Activated CD8-positive, alpha-beta T cell treated with anti-CD3 and anti-CD28 coated beads for 36 hours (primary cell): ENCODE results near the gene PTPN2. TPM values are rescaled to one million over a fixed set of nuclear protein-coding genes. Genes with fewer than 3 reads are reported as not detected.
"Not testable (repeated sequence)": the region's sequence is repeated elsewhere in the genome, so short reads cannot be mapped to it uniquely, and the experiment has no call there.

Experiments used
- ATAC-seq: fragments of 200-7000 bp; cut with Tn5 transposase; one replicate; pipeline ENCODE4 v1.10.0; 2021; ENCODE audit warnings: mild to moderate bottlenecking, moderate library complexity
- CTCF ChIA-PET: fragments of 350-600 bp; sonication (Branson Sonifier 250); formaldehyde crosslinking; loops from one replicate; lab custom pipeline; 2021; ENCODE audit warnings: antibody characterized with exemption; lab: Charles Lee
- POLR2A ChIA-PET: fragments of 350-600 bp; sonication (Branson Sonifier 250); formaldehyde crosslinking; loops from one replicate; lab custom pipeline; 2021; ENCODE audit warnings: antibody characterized with exemption; lab: Charles Lee
- DNase-seq: peaks from one replicate; pipeline ENCODE4 v3.0.0-alpha.2; 2020
- H3K27ac Mint-ChIP-seq: one replicate; pipeline ENCODE4 v1.8.0; 2021; ENCODE audit warnings: mild to moderate bottlenecking, mixed read lengths
- H3K27me3 Mint-ChIP-seq: one replicate; pipeline ENCODE4 v1.8.0; 2021; ENCODE audit warnings: mixed read lengths
- H3K36me3 Mint-ChIP-seq: one replicate; pipeline ENCODE4 v1.8.0; 2021; ENCODE audit warnings: low read depth, mixed read lengths
- H3K4me1 Mint-ChIP-seq: one replicate; pipeline ENCODE4 v1.8.0; 2021; ENCODE audit warnings: low read depth, mixed read lengths
- H3K4me3 Mint-ChIP-seq: one replicate; pipeline ENCODE4 v1.8.0; 2021; ENCODE audit warnings: mild to moderate bottlenecking, moderate library complexity, mixed read lengths
- H3K9me3 Mint-ChIP-seq: one replicate; pipeline ENCODE4 v1.8.0; 2021; ENCODE audit warnings: mixed read lengths
- CTCF ChIP-seq: fragments of 200-600 bp; IDR thresholded peaks from one replicate; pipeline ENCODE4 v1.8.0; 2022; ENCODE audit warnings: antibody characterized with exemption, mild to moderate bottlenecking
- intact Hi-C: fragments of 100-400 bp; cut with micrococcal nuclease; formaldehyde crosslinking; loops from one replicate; pipeline ENCODE4 v1.10.0; 2022
- total RNA-seq, 2 experiments: library from RNA; stranded (reverse); gene quantifications; one replicate each; pipeline ENCODE4 v1.2.3, GENCODE V29; 2021

The PTPN2 gene
- total RNA-seq, 2 experiments from 2014 or later = 50.8 to 55.8 TPM

GRCh38 chr18:12880541-12880910 lies 3.5 kb downstream of the PTPN2 start:
- no peak for TF ChIP-seq CTCF
- ATAC-seq = no peak
- Mint-ChIP-seq H3K27me3 (no peaks in the 10 kb centered on the region), H3K36me3 (peaks cover 17% of the 10 kb centered on the region), H3K4me1 (peaks cover 62% of the 10 kb centered on the region), H3K4me3 (peak overlapping the region; percentile 43), H3K9me3 (no peaks in the 10 kb centered on the region), H3K27ac (peak overlapping the region; percentile 65)
- POLR2A ChIA-PET = interaction anchor here (1.0 kb wide), 2 partner anchors 23 to 105 kb away, joined by 3 to 6 read pairs; no protein-coding TSS in a partner anchor
- intact Hi-C loops = loop anchor here (5.0 kb wide), 1 partner anchor 38 kb away; no protein-coding TSS in a partner anchor
- CTCF ChIA-PET = interaction anchor here (1.0 to 6.6 kb wide), 4 partner anchors 13 to 155 kb away, joined by 3 to 25 read pairs (median 11); no protein-coding TSS in a partner anchor
- no peak for DNase-seq

- Mint-ChIP-seq H3K36me3 (peaks cover 18% of the 10 kb centered on the region), H3K27me3 (no peaks in the 10 kb centered on the region), H3K4me3 (peak overlapping the region; percentile 43), H3K4me1 (peaks cover 58% of the 10 kb centered on the region), H3K9me3 (no peaks in the 10 kb centered on the region), H3K27ac (peak overlapping the region; percentile 65)
- ChIA-PET POLR2A (interaction anchor here (1.0 kb wide), 1 partner anchor 105 kb away, joined by 6 read pairs; no protein-coding TSS in a partner anchor), CTCF (interaction anchor here (0.8 to 6.6 kb wide), 6 partner anchors 12 to 154 kb away, joined by 3 to 25 read pairs (median 6); no protein-coding TSS in a partner anchor)
- no peak for DNase-seq
- intact Hi-C loops = loop anchor here (5.0 kb wide), 1 partner anchor 38 kb away; no protein-coding TSS in a partner anchor
- no peak for TF ChIP-seq CTCF
- no peak for ATAC-seq
These were observed 4.0 kb downstream of the PTPN2 start for GRCh38 chr18:12879840-12880540.

- DNase-seq, CTCF ChIA-PET, H3K27ac Mint-ChIP-seq, ATAC-seq, H3K9me3 Mint-ChIP-seq, H3K27me3 Mint-ChIP-seq, intact Hi-C loops, H3K4me3 Mint-ChIP-seq: not testable (repeated sequence)
- peaks cover 22% of the 10 kb centered on the region for H3K36me3 Mint-ChIP-seq
- peaks cover 37% of the 10 kb centered on the region for H3K4me1 Mint-ChIP-seq
- POLR2A ChIA-PET = interaction anchor here (1.9 kb wide), 1 partner anchor 11 kb away, joined by 9 read pairs; no protein-coding TSS in a partner anchor
These were observed 9.0 kb downstream of the PTPN2 start for GRCh38 chr18:12874992-12875391.

GRCh38 chr18:12873961-12874567 lies 10.0 kb downstream of the PTPN2 start:
- intact Hi-C loops, DNase-seq, H3K4me3 Mint-ChIP-seq, H3K27ac Mint-ChIP-seq, POLR2A ChIA-PET, CTCF ChIA-PET, ATAC-seq, H3K27me3 Mint-ChIP-seq, H3K9me3 Mint-ChIP-seq: not testable (repeated sequence)
- Mint-ChIP-seq H3K4me1 (peaks cover 28% of the 10 kb centered on the region), H3K36me3 (peaks cover 20% of the 10 kb centered on the region)

DNA sequence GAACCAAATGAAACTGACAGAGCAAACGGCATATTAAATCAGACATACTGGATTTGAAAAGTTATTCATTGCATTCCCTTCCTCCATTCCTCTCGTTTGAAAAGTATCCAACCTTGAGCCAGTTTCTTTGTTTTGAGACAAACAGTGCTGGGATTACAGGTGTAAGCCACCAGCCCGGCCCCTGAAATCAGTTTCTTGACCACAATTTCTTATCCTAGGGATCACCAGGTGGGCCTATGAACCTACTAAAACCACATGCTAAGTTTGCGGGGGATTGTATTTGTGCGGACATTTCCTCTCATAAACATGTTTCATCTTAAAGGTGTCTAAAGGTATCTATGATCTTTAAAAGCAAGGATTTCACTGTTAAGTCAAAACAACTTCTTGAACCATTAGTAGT lies 11.6 kb downstream of the PTPN2 start:
- Mint-ChIP-seq H3K4me1 (peaks cover 29% of the 10 kb centered on the region), H3K36me3 (peaks cover 25% of the 10 kb centered on the region), H3K9me3 (no peaks in the 10 kb centered on the region), H3K27me3 (no peaks in the 10 kb centered on the region), H3K4me3 (no peak overlapping the region), H3K27ac (peak overlapping the region; percentile 59)
- TF ChIP-seq CTCF = no peak
- ATAC-seq = no peak
- ChIA-PET CTCF (no interaction called here), POLR2A (interaction anchor here (1.6 kb wide), 1 partner anchor 11 kb away, joined by 5 read pairs; no protein-coding TSS in a partner anchor)
- no peak for DNase-seq
- intact Hi-C loops = no loop called here
